Aorta (tissue), 5 donors: ENCODE data around the gene RAB35. TPM values are rescaled to one million over a fixed set of nuclear protein-coding genes. Genes with fewer than 3 reads are reported as not detected.
A peak's percentile ranks its signal among the peaks of the same experiment; 100 is the strongest.

Experiments used
- ATAC-seq: fragments of 200-7000 bp; cut with Tn5 transposase; one replicate; pipeline ENCODE4 v1.9.1; 2022; ENCODE audit warnings: moderate library complexity; ENCODE audit not compliant: low FRiP score
- DNase-seq, 2 donors: peaks; one replicate each; pipeline ENCODE4 v3.0.0-alpha.2; 2020
- H3K27ac ChIP-seq, 2 donors: one replicate each; pipeline ENCODE4 v1.5.1; 2013; ENCODE audit warnings: low read length in 2 of 2, mild to moderate bottlenecking in 2 of 2, moderate library complexity in 2 of 2, control low read depth in 1 of 2, inconsistent platforms in 1 of 2, low read depth in 1 of 2
- H3K27me3 ChIP-seq, 2 donors: one replicate each; pipeline ENCODE4 v1.6.1; 2013; ENCODE audit warnings: control low read depth in 1 of 2, low read length in 1 of 2, mild to moderate bottlenecking in 1 of 2, moderate library complexity in 1 of 2; ENCODE audit not compliant: insufficient read depth in 2 of 2, control insufficient read depth in 1 of 2
- H3K36me3 ChIP-seq, 2 donors: one replicate each; pipeline ENCODE4 v1.6.1; 2013; ENCODE audit warnings: control low read depth in 1 of 2, low read length in 1 of 2, mild to moderate bottlenecking in 1 of 2; ENCODE audit not compliant: insufficient read depth in 2 of 2, control insufficient read depth in 1 of 2
- H3K4me1 ChIP-seq, 2 donors: one replicate each; pipeline ENCODE4 v1.6.1; 2013; ENCODE audit warnings: low read length in 2 of 2, control low read depth in 1 of 2, mild to moderate bottlenecking in 1 of 2, moderate library complexity in 1 of 2; ENCODE audit not compliant: insufficient read depth in 2 of 2, control insufficient read depth in 1 of 2
- H3K4me3 ChIP-seq, 2 donors: one replicate each; pipeline ENCODE4 v1.5.1; 2013; ENCODE audit warnings: low read length in 2 of 2, control low read depth in 1 of 2, mild to moderate bottlenecking in 1 of 2
- H3K9me3 ChIP-seq: one replicate; pipeline ENCODE4 v1.6.1; 2013; ENCODE audit warnings: mild to moderate bottlenecking, low read length; ENCODE audit not compliant: control insufficient read depth
- WGBS, 2 donors: extraction: QIAGEN DNeasy Blood & Tissue Kit; methylation state at CpG; one replicate each; pipeline ENCODE4 v1.1.7; 2013; 5-methylcytosine and 5-hydroxymethylcytosine counted together
- intact Hi-C, 2 donors: fragments of 100-400 bp; cut with DNase I; formaldehyde crosslinking; loops; one replicate each; pipeline versions ENCODE4 v1.14.2 to v1.15.0; 2022
- polyA plus RNA-seq, 2 donors: library from polyadenylated mRNA; stranded (reverse); fragments of 200-250 nt; gene quantifications; one replicate each; pipeline ENCODE4 v1.2.3, GENCODE V29; 2013
- total RNA-seq, 2 donors: library from RNA; stranded (reverse); fragmentation: NEBNext Ultra II Directional; extraction: Animal tissue kit (Norgen Biotek cat#: 25700); gene quantifications; one replicate each; pipeline ENCODE4 v1.2.1, GENCODE V29; 2021
- donor health status: healthy with polysubstance abuse.
- donor health status: Bipolar disorder and iron deficiency.
- donor health status: DM: no; HTN: no; CAD: no.
- donor health status: DM: no; HTN: no; CAD: no.
- donor health status: DM: yes; HTN: yes; CAD: no.

Gene RAB35
- total and polyA plus RNA-seq, 4 donors: 15.7 to 52.6 (median 35.5) TPM

GRCh38 chr12:120155072-120155471, 38.5 kb upstream of the RAB35 start:
- Histone ChIP-seq H3K27me3 (no peaks in the 10 kb centered on the region), H3K4me3 (no peak overlapping the region), H3K27ac (no peak overlapping the region), H3K4me1 (no peaks in the 10 kb centered on the region), H3K36me3 (peaks cover 6 to 17% of the 10 kb centered on the region in 2 donors), H3K9me3 (no peaks in the 10 kb centered on the region)
- DNase-seq (peak in 1 of 2 donors; percentile 72), ATAC-seq (no peak)
- intact Hi-C loops: no loop called here
- WGBS, 2 donors: 92% methylated on average over 15 of the region's 15 CpGs

DNA sequence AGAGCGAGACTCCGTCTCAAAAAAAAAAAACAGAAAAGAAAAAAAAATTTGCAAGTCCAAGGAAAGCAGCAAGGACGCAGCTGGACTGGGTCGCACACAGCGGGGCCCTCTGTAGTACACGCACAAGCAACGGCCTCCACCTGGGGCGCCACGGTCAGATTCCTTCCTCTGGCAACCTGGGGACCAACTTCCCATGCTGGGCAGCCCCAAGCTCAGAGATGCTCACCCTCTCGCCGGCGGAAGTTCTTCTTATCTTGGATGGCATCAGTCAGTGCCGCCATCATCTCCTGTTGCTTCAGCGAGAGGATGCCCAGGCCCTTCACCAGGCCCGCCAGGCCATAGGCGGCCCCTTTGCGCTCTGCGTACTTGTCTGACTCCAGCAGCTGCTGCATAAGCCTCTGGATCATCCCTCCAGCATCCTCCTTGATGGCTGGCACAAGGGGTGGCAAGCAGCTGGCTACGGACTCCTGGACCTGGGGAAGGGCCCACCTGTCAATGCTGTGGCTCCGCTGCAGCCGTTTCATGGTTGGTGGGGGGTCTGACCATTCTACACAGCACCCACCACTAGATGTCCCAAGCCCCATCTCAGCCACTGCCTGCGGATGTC, 34.5 kb upstream of the RAB35 start:
- DNase-seq (peak; percentile 21 to 69), ATAC-seq (no peak)
- 95% methylated on average over 22 of the region's 22 CpGs for WGBS, 2 donors
- intact Hi-C loops: no loop called here
- H3K27me3 ChIP-seq: no peaks in the 10 kb centered on the region
- no peak overlapping the region for H3K4me3 ChIP-seq
- no peaks in the 10 kb centered on the region for H3K4me1 ChIP-seq
- H3K9me3 ChIP-seq: no peaks in the 10 kb centered on the region
- H3K36me3 ChIP-seq: peaks cover 5 to 22% of the 10 kb centered on the region in 2 donors
- H3K27ac ChIP-seq: no peak overlapping the region

DNA sequence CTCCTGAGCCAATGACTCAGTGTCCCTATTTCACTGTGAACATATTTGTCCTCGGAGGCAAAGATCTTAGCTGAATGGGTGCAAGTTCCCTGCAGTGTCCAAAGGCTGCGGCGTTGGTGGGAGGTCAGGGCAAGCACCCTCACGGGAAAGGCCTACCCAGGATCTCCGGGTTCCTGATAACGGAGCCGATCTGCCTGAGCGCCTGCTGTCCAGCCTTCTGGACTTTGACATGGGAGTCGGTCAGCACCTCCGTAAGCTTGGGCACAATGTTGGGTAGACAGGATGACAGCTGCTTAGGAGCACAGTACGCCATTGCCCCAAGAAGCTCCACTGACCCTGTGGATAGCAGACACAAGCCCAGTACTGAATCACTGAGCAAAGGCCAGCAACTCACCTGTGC, 31.5 kb upstream of the RAB35 start:
- DNase-seq (peak in 1 of 2 donors; percentile 56), ATAC-seq (no peak)
- Histone ChIP-seq H3K36me3 (peaks cover 5 to 26% of the 10 kb centered on the region in 2 donors), H3K4me3 (no peak overlapping the region), H3K27me3 (no peaks in the 10 kb centered on the region), H3K27ac (no peak overlapping the region), H3K9me3 (no peaks in the 10 kb centered on the region), H3K4me1 (no peaks in the 10 kb centered on the region)
- intact Hi-C loops: no loop called here
- 92 to 93% methylated on average over 11 of the region's 11 CpGs for WGBS, 2 donors

DNA sequence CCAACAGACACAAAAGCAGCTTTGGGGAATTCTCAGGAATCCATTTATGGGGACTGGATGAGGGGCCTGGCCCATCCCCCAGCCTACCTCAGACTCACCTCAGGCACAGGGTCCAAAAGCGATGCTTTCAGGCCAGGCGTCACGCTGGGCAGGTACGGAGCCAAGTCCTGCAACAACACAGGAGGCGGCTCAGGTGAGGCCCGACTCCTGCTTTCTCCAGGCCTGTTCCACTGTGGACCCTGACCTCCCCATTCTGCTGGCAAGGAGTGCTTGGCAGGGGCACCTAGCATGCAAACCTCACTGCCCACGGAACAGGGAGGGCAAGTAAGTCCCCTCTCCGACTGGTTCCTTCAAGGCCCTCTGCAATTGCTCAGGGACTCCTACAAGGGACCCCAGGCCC, 28.6 kb upstream of the RAB35 start:
- Histone ChIP-seq H3K4me3 (no peak overlapping the region), H3K36me3 (peaks cover 12 to 35% of the 10 kb centered on the region in 2 donors), H3K4me1 (no peaks in the 10 kb centered on the region), H3K27ac (no peak overlapping the region), H3K9me3 (no peaks in the 10 kb centered on the region), H3K27me3 (no peaks in the 10 kb centered on the region)
- 93 to 94% methylated on average over 8 of the region's 8 CpGs for WGBS, 2 donors
- ATAC-seq (no peak), DNase-seq (no peak)
- intact Hi-C loops: no loop called here

- H3K27me3 ChIP-seq: no peaks in the 10 kb centered on the region
- 97 to 98% methylated on average over 11 of the region's 11 CpGs for WGBS, 2 donors
- no peaks in the 10 kb centered on the region for H3K9me3 ChIP-seq
- intact Hi-C loops: no loop called here
- DNase-seq: no peak
- ATAC-seq: no peak
- peaks cover 11 to 35% of the 10 kb centered on the region in 2 donors for H3K36me3 ChIP-seq
- H3K27ac ChIP-seq: no peak overlapping the region
- no peaks in the 10 kb centered on the region for H3K4me1 ChIP-seq
- H3K4me3 ChIP-seq: no peak overlapping the region
Observed at GRCh38 chr12:120144215-120144614, 27.7 kb upstream of the RAB35 start.

DNA sequence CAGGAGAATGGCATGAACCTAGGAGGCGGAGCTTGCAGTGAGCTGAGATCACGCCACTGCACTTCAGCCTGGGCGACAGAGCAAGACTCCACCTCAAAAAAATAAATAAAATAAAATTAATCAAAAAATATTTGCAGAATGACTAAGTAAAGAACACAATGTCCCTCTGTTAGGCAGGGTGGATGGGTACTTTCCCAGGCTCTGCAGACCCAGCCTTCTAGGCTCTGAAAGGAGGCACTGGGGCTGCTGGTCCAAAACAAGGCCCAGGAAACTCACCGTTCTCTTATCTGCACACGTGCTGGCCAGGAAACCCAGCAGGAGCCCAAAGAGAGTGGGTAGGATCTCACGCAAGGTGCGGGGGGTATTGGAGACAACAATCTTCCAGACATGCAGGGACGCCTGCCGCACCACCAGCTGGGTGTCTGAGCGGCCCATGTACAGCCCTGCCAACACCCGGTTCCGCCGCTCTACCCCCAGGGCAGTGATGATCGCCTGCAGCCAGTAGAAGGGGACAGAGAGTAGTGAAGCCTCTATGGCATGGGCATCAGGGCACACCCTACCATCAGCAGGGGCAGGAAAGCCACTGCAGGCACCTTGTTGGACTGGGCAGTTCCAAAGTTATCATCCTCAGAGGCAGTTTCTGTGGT, 25.8 kb upstream of the RAB35 start:
- Histone ChIP-seq H3K27ac (no peak overlapping the region), H3K27me3 (no peaks in the 10 kb centered on the region), H3K36me3 (peaks cover 16 to 37% of the 10 kb centered on the region in 2 donors), H3K4me1 (no peaks in the 10 kb centered on the region), H3K4me3 (no peak overlapping the region), H3K9me3 (no peaks in the 10 kb centered on the region)
- no peak for ATAC-seq
- WGBS, 2 donors: 90 to 93% methylated on average over 14 of the region's 14 CpGs
- intact Hi-C loops: no loop called here
- peak in 1 of 2 donors; percentile 58 for DNase-seq

- peaks cover 13 to 42% of the 10 kb centered on the region in 2 donors for H3K36me3 ChIP-seq
- no peaks in the 10 kb centered on the region for H3K4me1 ChIP-seq
- no peaks in the 10 kb centered on the region for H3K27me3 ChIP-seq
- whole genome bisulfite sequencing, 2 donors: 89 to 91% methylated on average over 6 of the region's 6 CpGs
- H3K4me3 ChIP-seq: no peak overlapping the region
- DNase-seq (no peak), ATAC-seq (no peak)
- no peaks in the 10 kb centered on the region for H3K9me3 ChIP-seq
- no peak overlapping the region for H3K27ac ChIP-seq
- intact Hi-C loops: no loop called here
Observed at GRCh38 chr12:120141336-120141735, 24.8 kb upstream of the RAB35 start.

GRCh38 chr12:120140603-120141002, 24.1 kb upstream of the RAB35 start:
- intact Hi-C loops: no loop called here
- no peaks in the 10 kb centered on the region for H3K9me3 ChIP-seq
- H3K27me3 ChIP-seq: no peaks in the 10 kb centered on the region
- WGBS, 2 donors: 88 to 89% methylated on average over 9 of the region's 9 CpGs
- H3K4me3 ChIP-seq: no peak overlapping the region
- no peaks in the 10 kb centered on the region for H3K4me1 ChIP-seq
- H3K27ac ChIP-seq: no peak overlapping the region
- peaks cover 13 to 44% of the 10 kb centered on the region in 2 donors for H3K36me3 ChIP-seq
- DNase-seq: peak in 1 of 2 donors; percentile 65
- no peak for ATAC-seq

- ATAC-seq (no peak), DNase-seq (no peak)
- H3K9me3 ChIP-seq: no peaks in the 10 kb centered on the region
- H3K4me1 ChIP-seq: no peaks in the 10 kb centered on the region
- H3K27me3 ChIP-seq: no peaks in the 10 kb centered on the region
- H3K36me3 ChIP-seq: peaks cover 13 to 41% of the 10 kb centered on the region in 2 donors
- WGBS, 2 donors: 62 to 71% methylated on average over 5 of the region's 5 CpGs
- intact Hi-C loops: no loop called here
- H3K4me3 ChIP-seq: no peak overlapping the region
- no peak overlapping the region for H3K27ac ChIP-seq
Observed at GRCh38 chr12:120139958-120140357, 23.4 kb upstream of the RAB35 start.
